GM19397 (cell line): ENCODE measurements around the gene ARHGAP20.
"Not testable (repeated sequence)": the region's sequence is repeated elsewhere in the genome, so short reads cannot be mapped to it uniquely, and the experiment has no call there.

ENCODE experiments used
- ATAC-seq: cut with Tn5 transposase; IDR thresholded peaks from one replicate; pipeline ENCODE4 v1.9.1; 2021; ENCODE audit warnings: mild to moderate bottlenecking, moderate library complexity; ENCODE audit not compliant: unreplicated experiment

Gene ARHGAP20

GRCh38 chr11:110716361-110716760 lies 4.1 kb upstream of the ARHGAP20 start:
- no peak for ATAC-seq

DNA sequence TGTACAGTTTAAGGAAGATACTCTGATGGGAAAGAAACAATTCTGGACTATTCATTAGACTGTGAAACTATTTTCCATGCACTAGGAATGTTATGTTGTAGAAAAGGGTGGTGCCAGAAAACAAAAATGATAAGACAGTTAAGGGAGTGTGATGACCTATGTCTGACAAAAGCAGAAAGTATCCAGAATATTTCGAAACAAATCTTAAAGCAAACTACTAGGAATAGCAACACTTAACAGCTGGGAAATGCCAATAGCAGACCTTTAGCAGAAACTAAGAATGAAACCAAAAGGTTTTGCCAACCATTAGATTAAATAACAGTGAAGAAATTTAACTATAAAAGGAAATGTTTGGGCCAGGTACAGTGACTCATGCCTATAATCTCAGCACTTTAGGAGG lies 3.3 kb upstream of the ARHGAP20 start:
- ATAC-seq, result no peak

GRCh38 chr11:110713449-110713776 lies 1.2 kb upstream of the ARHGAP20 start:
- ATAC-seq, result no peak

GRCh38 chr11:110712659-110713448 lies 617 bp upstream of the ARHGAP20 start:
- peak; percentile 30 for ATAC-seq

DNA sequence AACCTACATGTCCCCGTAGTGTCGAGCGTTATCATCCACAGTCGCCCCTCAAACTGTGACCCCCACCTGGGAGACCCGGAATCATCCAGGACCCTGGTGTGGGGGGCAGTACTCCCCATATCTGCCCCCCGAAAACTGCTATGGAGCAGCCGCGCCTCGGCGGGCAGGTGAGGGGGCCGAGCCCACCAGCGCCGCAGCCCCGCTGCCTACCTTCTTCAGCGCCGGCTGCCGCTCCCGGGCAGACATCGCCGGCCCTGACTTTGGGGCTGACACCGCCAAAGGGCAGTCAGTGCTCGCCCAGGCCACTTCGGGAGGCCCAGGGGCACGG lies 825 bp downstream of the ARHGAP20 start:
- no peak for ATAC-seq

- ATAC-seq, result no peak
These were observed 1.4 kb downstream of the ARHGAP20 start for GRCh38 chr11:110710628-110711381.

- no peak for ATAC-seq
These were observed 7.9 kb downstream of the ARHGAP20 start for GRCh38 chr11:110704210-110704864.

DNA sequence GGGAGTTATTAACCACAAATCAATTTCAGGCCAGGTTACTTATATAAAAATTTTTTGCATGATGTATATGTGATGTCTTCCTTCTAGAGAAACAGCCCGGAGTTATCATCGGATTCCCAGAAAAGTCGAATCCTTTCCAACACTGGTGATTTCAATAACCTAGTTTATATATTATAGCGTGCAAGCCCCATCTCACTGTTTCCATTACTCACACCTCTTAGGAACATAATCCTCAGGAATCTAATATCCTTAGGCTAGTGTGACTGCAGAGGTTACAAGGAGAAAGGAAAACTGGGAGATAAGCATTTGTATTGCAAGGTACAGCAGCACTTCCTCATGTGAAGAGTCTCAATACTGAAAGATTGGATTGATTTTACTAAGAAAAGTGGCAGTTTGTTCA lies 20.3 kb downstream of the ARHGAP20 start:
- ATAC-seq, result no peak

DNA sequence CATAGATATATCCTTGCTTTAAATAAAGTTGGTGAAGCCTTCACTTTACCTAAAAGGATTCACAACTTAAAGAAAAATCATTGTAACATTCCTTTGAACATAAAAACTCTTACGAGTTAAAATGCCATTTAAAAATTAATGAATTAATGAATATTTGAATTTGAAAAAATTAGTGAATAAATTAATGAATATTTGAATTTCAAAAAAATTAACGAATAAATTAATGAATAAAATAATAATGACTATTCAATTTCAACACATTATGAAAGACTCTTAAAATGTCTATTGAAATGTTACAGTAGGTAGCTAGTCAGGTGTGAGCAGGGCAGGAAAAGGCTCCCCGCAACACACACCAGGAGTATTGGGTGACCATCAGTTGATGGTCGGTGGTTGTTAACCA lies 22.9 kb downstream of the ARHGAP20 start:
- ATAC-seq, result no peak

GRCh38 chr11:110679323-110679975 lies 32.8 kb downstream of the ARHGAP20 start:
- no peak for ATAC-seq

GRCh38 chr11:110675548-110675947 lies 36.7 kb downstream of the ARHGAP20 start:
- ATAC-seq, result no peak

DNA sequence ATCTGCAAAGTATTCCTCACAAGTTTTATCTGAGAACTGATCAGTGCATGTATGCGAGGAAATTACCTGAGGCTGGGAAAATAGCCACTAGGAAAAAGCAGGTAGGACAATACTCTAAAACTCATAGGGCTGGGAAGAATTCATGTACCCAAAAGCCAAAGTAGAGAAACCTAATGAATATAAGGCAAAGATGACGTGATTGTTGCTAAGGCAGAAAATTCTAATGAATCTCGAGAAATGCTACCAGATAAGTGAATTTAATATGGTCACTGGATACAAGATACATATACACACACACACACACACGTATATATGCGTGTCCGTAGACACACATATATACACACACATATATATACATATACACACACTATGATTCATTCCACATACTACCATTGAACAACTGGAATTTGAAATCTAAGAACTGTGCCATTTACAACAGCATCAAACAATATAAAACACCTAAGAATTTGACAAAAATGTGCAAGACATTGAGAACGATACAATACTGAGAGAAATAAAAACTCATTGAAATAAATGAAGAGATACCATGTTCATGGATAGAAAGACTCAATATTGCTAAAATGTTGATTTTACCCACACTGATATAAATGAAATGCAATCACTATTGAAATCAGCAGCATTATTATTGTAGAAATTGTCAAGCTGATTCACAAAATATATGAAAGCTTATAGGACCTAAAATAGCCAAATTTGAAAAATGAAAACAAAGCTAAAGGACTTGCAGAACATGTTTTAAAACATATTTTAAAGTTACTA lies 46.4 kb downstream of the ARHGAP20 start:
- no peak for ATAC-seq

DNA sequence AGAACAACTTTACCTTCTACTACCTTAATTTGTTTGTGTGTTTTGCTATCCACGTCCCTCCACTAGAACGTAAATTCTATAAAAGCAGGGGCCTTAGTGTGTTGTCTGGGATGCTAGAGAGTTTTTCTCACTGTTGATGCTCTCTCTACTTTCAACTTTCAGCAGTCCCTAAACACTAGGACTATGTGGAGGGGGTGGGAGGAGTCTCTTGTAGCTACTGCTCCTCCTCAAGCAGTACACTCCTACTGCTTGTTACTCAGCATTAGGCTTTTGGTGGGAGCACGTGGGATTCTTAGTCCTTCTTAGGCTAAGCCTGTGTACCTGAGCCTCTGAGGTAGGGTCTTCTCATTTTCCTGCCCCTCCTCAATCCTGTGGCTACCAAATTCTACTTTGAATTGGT lies 56.3 kb downstream of the ARHGAP20 start:
- no peak for ATAC-seq

DNA sequence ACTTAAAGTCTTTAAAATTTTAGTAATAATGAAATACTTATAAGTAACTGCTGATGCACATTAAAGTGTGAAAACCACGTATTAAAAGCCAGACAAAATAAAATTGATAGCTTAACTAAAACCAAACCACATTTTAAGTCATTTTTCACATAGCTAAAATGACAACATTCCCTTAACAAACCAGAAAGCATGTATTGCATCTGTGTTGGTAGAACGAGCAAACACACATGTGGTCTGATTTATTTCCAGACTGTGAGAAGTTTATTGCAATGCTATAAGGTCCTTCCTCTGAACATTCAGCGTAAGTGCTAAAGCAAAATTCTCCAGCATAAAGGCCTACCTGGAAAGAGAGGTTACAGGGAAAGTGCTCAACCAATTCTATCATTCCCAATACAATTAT lies 57.8 kb downstream of the ARHGAP20 start:
- no peak for ATAC-seq

GRCh38 chr11:110645253-110645652 lies 67.0 kb downstream of the ARHGAP20 start:
- no peak for ATAC-seq

DNA sequence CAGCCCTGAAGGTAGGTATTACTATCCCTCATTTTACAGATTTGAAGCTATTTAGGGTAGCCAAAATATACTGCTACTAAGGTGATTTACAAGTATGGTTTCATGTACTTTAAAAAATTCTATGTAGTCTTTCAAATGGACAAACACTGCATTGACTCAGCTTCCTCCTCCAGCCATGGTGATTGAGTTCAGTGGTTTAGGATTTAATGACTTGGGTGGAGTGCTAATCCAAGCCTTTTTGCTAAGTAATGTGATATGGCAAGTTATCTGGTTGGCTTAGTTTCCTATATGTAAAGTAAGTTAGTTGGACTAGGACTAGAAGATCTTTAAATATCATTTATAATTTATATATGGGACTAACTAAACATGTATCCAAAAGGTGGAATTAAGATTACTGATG lies 77.9 kb downstream of the ARHGAP20 start:
- no peak for ATAC-seq

- ATAC-seq, result no peak
These were observed 80.7 kb downstream of the ARHGAP20 start for GRCh38 chr11:110631551-110631950.

DNA sequence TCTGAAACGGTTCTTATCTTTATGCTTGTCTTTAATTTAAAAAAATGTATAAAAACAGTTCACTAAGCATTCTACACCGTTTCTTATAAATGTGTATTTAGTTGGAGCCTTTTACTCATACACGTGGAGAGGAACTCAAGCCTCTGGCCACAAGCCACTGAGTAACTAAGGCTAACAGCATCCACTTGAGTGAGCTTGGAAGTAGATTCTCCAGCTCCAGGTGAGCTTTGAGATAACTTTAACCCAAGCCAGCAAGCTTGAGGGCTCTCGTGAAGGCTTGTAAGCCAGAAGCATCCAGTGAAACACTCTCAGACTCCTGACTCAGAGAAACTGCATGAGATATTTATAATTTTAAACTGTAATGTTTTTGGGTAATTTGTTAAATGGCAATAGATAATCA lies 82.6 kb downstream of the ARHGAP20 start:
- ATAC-seq, result no peak

DNA sequence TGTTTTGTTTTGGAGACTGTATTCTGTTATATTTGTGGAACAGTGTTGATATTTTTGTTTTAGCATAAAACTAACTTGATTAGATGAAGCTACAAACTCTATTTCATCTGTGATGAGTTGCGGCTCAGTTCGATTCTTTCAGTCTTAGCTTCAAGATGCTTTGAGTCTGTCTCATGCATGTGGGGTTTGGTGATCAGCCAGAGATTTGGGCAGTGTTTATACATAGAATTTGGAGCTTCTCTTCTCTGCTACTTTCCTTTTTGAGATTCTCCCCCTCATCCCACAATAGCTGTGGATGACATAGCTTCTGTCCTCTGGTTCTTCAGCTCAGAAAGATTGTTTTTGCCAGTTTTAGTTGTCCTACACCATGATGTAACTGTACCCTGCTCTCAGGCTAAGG lies 90.4 kb downstream of the ARHGAP20 start:
- ATAC-seq, result no peak

DNA sequence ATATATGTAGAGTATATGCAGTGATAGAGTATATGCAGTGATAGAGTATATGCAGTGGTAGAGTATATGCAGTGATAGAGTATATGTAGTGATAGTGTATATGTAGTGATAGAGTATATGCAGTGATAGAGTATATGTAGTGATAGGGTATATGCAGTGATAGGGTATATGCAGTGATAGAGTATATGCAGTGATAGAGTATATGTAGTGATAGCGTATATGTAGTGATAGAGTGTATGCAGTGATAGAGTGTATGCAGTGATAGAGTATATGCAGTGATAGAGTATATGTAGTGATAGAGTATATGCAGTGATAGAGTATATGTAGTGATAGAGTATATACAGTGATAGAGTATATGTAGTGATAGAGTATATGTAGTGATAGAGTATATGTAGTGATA lies 92.9 kb downstream of the ARHGAP20 start:
- ATAC-seq, result not testable (repeated sequence)

DNA sequence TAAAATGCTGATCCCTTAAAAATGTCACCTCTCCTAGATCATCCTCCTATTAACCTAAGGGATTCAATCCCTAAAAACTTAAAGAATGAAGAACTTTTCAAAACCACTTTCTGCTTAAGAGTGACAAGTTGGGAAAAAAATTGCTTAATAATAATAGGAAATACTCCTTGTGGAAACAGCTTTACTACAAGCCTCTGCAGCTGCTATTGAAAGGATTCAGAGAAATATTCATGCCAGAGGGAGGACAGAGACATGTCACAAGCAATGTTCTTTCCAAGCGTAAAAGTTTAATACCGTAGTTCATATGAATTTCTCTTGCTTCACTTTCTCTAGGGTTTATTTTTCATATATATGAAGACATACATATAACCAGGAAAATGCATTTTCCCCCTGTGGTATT lies 98.2 kb downstream of the ARHGAP20 start:
- no peak for ATAC-seq
